ENCODE measurements around the gene TFF1.

TFF1 gene

GRCh38 chr21:42401820-42402251, 35.5 kb upstream of the TFF1 start:
- H3K27me3 ChIP-seq (ENCODE audit: insufficient read depth, low read length, poor library complexity) = no peaks in the 10 kb centered on the region
- no peak overlapping the region for H3K4me2 ChIP-seq (ENCODE audit: insufficient read depth, low read length)
- H3K79me2 ChIP-seq (ENCODE audit: insufficient read depth, low read length) = peaks cover 50% of the 10 kb centered on the region
- no peaks in the 10 kb centered on the region for H4K20me1 ChIP-seq (ENCODE audit: insufficient read depth, low read length)
- H3K4me1 ChIP-seq (ENCODE audit: insufficient read depth, low read length) = peaks cover 45% of the 10 kb centered on the region
- H3K4me3 ChIP-seq (ENCODE audit: low read depth in 1 of 2, low read length in 2 of 2) = no peak overlapping the region
- no peak overlapping the region for H3K9ac ChIP-seq (ENCODE audit: low read depth, low read length)
- ATAC-seq (ENCODE audit: insufficient read depth, low read depth) (no peak), DNase-seq (no peak)
- peak overlapping the region; percentile 27; the same call in 1 of the 2 replicates for H3K27ac ChIP-seq (ENCODE audit: low read length)
- H3K36me3 ChIP-seq (ENCODE audit: insufficient read depth, low read length) = peaks cover 4% of the 10 kb centered on the region
- peaks cover 8% of the 10 kb centered on the region for H3K9me3 ChIP-seq (ENCODE audit: insufficient read depth, low read length, severe bottlenecking)
- H2AFZ ChIP-seq (ENCODE audit: low read depth, low read length) = no peak overlapping the region
- no peak for TF ChIP-seq CTCF (IDR thresholded peaks at IDR 0.05; ENCODE audit: borderline replicate concordance, extremely low read depth, low read length, poor library complexity, severe bottlenecking)
- no peak for TF ChIP-seq EZH2 (IDR thresholded peaks at IDR 0.05; ENCODE audit: borderline replicate concordance, low read depth, low read length, severe bottlenecking)

GRCh38 chr21:42401154-42401553, 34.8 kb upstream of the TFF1 start:
- Histone ChIP-seq H4K20me1 (ENCODE audit: insufficient read depth, low read length) (no peaks in the 10 kb centered on the region), H3K4me2 (ENCODE audit: insufficient read depth, low read length) (no peak overlapping the region), H3K36me3 (ENCODE audit: insufficient read depth, low read length) (no peaks in the 10 kb centered on the region), H3K9me3 (ENCODE audit: insufficient read depth, low read length, severe bottlenecking) (peaks cover 8% of the 10 kb centered on the region), H3K27ac (ENCODE audit: low read length) (no peak overlapping the region), H3K79me2 (ENCODE audit: insufficient read depth, low read length) (peaks cover 43% of the 10 kb centered on the region), H3K4me1 (ENCODE audit: insufficient read depth, low read length) (peaks cover 38% of the 10 kb centered on the region), H3K9ac (ENCODE audit: low read depth, low read length) (no peak overlapping the region), H3K4me3 (ENCODE audit: low read depth in 1 of 2, low read length in 2 of 2) (no peak overlapping the region), H3K27me3 (ENCODE audit: insufficient read depth, low read length, poor library complexity) (no peaks in the 10 kb centered on the region), H2AFZ (ENCODE audit: low read depth, low read length) (no peak overlapping the region)
- DNase-seq = no peak
- ATAC-seq (ENCODE audit: insufficient read depth, low read depth) = no peak
- TF ChIP-seq EZH2 (IDR thresholded peaks at IDR 0.05; ENCODE audit: borderline replicate concordance, low read depth, low read length, severe bottlenecking) (no peak), CTCF (IDR thresholded peaks at IDR 0.05; ENCODE audit: borderline replicate concordance, extremely low read depth, low read length, poor library complexity, severe bottlenecking) (no peak)

- no peak overlapping the region for H3K4me2 ChIP-seq (ENCODE audit: insufficient read depth, low read length)
- no peaks in the 10 kb centered on the region for H4K20me1 ChIP-seq (ENCODE audit: insufficient read depth, low read length)
- no peak overlapping the region for H3K9ac ChIP-seq (ENCODE audit: low read depth, low read length)
- peaks cover 36% of the 10 kb centered on the region for H3K79me2 ChIP-seq (ENCODE audit: insufficient read depth, low read length)
- DNase-seq (no peak), ATAC-seq (ENCODE audit: insufficient read depth, low read depth) (no peak)
- no peaks in the 10 kb centered on the region for H3K36me3 ChIP-seq (ENCODE audit: insufficient read depth, low read length)
- H3K27me3 ChIP-seq (ENCODE audit: insufficient read depth, low read length, poor library complexity) = no peaks in the 10 kb centered on the region
- peaks cover 8% of the 10 kb centered on the region for H3K9me3 ChIP-seq (ENCODE audit: insufficient read depth, low read length, severe bottlenecking)
- H3K27ac ChIP-seq (ENCODE audit: low read length) = no peak overlapping the region
- no peak overlapping the region for H3K4me3 ChIP-seq (ENCODE audit: low read depth in 1 of 2, low read length in 2 of 2)
- peaks cover 31% of the 10 kb centered on the region for H3K4me1 ChIP-seq (ENCODE audit: insufficient read depth, low read length)
- no peak overlapping the region for H2AFZ ChIP-seq (ENCODE audit: low read depth, low read length)
- TF ChIP-seq CTCF (IDR thresholded peaks at IDR 0.05; ENCODE audit: borderline replicate concordance, extremely low read depth, low read length, poor library complexity, severe bottlenecking) = no peak
- TF ChIP-seq EZH2 (IDR thresholded peaks at IDR 0.05; ENCODE audit: borderline replicate concordance, low read depth, low read length, severe bottlenecking) = no peak
Measured at GRCh38 chr21:42400525-42400924, 34.2 kb upstream of the TFF1 start.
